Stimulated activated CD4-positive, alpha-beta T cell treated with anti-CD3 and anti-CD28 coated beads, Interleukin-1b, Interleukin-23, amount 100 ng/mL, for 48 hours (primary cell): Measurements from ENCODE around the gene GSK3A.
A peak's percentile ranks its signal among the peaks of the same experiment; 100 is the strongest.

Source experiments
- DNase-seq: peaks from one replicate; pipeline ENCODE4 v3.0.0-alpha.2; 2020

The GSK3A gene

DNA sequence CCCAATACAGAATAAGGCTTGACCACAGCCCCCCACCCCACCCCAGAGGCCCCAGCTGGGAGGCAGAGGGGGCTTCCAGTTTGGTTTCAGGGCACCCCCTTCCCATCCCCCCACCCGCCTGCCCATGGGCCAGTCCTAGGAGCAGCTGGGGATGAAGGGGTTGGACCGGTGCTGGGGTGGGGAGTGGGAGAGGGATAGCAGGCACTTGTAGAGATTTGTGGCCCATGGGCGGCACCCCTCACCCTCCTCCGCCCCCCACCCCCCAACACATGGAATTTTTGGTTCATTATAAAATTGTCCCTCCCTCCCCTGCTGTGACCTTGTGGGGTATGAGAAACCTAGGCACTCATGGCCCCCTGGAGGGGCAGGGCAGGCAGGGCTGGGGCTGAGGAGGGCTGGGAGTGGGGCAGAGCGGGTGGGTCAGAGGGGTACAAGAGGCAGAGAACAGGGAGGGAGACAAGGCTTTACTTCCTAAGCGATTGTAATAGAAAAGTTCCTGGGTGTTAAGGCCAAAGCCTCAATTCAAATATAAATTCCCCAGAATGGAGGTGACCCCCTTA, 5.3 kb upstream of the GSK3A start:
- DNase-seq: no peak

DNA sequence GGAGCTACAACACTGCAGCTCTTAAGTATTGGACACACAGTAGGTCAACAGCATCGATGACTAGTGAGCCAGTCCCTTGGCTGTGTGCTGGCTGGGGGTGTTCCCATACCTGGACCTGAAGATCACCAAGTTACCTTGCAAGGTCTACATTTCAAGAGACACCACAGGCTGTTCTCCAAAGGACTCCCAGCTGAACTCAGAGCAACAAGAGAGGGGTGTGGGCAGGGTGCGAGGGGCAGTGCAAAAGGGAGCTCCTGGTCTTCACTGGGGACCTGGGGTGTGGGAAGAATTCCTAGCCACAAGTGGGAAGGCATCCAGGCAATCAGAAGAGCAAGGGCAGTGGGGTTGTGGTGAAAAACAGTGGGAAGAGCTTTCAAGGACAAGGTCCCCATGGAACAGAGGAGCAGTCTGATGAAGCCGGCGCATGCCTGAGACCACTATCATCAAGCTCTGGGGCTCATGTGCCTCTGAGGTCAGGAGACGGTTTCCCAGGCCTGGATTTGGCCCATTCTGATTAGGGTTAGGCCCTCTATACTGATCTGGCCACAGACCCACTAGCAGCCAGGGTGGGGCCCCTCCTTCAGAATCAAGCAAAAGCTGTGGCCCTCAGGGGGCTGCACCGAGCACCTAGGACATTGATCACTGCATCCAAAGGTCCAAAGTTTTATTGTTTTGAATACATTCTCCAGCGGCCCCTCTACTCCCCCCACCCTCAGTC, 4.7 kb upstream of the GSK3A start:
- no peak for DNase-seq

DNA sequence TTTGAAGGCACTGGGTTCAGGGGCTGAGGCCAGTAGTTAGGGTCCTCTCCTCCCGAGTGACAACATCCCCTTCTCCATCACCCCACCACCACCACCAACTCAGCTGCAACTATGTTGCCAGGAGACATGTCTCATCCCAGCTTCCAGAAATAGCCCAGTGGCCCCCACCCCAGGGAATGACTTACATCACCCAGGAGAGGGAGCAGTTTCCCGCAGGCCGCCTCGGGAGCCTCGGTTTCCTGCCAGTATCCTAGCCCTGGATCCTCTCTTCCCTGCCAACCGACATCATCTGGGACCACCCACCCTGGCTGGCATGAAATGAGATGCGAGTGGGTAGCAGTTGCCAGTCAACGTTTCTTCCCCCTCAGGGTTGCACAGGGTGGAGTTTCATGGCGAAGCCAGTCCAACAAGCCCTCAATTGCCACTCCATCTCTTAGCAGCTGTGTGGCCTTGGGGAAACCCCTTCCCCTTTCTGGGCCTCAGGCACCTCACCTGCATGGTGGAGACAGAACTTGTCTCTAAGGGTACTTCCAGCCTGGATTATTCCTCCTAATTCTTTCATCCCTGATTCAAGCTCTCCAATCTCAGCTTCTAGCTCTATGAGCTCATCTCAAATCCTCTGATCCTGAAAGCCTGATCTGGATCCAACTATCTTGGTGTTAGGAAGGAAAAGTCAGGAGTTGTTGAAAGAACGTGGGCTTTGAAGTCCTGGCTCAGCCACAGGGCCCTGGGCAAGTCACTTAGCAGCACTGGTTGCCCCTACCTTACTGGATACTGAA, 3.9 kb upstream of the GSK3A start:
- no peak for DNase-seq

DNA sequence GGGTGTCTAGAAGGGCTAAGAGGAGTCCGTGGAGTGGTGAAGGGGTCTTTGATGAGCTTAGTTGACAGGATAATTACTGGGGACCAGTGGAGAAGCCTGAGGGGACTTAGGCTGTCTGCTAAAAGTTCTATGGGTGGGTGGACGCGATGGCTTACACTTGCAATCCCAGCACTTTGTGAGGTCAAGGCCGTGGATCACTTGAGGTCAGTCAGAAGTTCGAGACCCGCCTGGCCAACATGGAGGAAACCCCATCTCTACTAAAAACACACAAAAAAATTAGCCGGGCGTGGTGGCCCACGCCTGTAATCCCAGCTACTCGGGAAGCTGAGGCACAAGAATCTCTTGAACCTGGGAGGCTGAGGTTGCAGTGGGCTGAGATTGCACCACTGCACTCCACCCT, 2.8 kb upstream of the GSK3A start:
- no peak for DNase-seq

DNA sequence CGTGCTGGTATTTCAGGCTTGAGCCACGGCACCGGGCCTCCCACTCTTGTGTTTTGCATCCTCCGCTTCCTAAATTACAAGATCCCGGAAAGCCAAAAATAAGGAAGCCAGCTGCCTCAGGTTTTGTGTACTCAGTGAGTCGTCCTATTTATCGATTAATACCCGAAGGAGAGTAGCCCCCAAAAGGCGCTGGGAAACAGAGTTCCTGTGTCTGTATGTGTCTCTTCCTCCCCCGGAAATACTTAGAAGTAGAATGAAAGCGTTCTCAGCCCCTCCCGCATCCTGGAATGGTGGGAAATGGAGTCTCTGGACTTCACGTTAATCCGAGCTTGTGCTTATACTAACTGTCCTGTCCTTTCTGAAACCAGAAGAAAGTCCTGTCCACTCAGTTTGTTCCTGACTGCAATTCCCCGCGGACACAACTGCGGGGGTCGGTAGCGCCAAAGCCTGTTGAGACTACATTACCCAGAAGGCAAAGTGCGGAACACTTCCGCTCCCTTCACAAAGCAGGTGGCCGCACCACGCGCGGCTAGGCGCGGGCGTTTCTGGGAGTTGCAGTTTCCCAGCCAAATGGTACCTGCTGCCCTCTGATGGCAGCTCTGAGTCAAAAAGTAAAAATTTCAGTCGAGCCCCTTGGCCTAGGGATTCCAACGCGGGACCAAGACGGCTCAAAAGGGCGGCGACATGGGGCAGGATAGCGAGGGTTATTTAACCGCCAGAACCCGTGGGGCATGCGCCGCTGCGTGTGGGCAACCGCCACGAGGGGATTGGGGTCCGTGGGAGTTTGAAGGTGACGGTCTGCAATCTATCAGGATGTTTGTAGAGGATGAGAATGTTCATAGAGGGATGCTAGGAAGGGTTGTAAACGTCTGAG, 2.2 kb upstream of the GSK3A start:
- peak; percentile 94 for DNase-seq

DNA sequence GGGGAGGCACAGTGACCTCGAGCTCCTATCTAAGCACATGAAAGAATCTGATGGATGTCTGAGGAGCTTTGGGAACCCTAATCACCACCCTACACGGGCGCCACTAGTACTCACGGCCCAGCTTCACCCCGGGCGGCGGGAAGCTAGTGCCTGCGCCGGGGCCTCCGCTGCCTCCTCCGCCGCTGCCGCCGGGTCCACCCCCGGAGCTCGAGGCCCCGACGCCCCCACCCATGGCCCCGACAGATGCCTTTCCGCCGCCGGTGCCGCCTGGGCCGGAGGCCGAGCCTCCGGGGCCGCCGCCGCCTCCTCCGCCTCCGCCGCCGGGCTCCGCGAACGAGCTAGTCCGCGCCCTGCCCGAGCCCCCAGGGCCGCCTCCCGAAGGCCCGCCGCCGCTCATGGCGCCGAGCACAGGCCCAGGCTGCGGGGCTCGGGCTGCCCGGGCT, 312 bp downstream of the GSK3A start:
- DNase-seq: peak; percentile 30

DNA sequence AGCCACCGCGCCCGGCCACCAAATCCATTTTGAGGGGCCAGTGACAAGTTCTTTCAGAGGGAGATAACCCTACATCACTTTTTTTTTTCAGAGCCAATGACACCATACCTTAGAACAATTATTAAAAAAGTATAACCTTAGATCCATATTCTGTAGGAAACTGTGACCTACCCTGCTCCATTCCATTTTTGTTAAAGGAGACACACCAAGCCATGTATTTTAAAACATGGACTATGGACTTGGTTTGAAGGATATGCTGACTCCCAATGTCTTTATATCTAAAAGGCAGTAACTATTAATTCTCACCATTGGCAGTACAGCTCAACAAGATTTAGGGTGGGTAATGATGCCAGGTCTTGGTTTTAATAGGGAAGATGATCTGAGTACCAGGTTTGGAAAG, 1.1 kb downstream of the GSK3A start:
- no peak for DNase-seq

DNA sequence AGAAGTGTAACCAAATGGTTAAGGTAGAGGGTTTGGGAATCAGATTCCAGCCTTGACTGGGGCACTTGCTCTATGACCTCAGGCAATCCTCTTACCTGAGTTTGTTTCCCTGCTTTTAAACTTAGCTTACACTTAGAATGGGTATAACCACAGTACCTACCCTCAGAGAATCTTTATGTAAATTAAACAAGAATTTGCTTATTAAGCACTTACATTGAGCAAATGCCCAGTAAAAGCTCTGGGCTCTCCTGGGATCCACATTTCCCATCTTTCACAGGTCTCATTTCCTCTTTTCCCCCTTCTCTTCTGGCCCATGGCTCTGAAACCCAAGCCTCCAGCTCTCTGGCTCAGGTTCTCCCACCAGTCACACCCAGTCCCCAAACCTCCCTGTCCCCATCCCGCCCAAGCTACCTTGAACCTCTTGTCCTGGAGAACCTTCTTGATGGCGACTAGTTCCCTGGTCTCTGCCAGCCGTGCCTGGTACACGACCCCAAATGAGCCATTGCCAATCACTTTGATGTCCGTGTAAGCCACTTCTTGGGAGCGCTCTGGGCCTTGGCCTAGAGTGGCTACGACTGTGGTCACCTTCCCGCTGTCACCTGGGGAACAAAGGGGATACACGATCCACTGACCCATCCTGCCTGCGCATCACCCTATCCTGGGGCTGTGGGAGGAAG, 2.7 kb downstream of the GSK3A start:
- no peak for DNase-seq

DNA sequence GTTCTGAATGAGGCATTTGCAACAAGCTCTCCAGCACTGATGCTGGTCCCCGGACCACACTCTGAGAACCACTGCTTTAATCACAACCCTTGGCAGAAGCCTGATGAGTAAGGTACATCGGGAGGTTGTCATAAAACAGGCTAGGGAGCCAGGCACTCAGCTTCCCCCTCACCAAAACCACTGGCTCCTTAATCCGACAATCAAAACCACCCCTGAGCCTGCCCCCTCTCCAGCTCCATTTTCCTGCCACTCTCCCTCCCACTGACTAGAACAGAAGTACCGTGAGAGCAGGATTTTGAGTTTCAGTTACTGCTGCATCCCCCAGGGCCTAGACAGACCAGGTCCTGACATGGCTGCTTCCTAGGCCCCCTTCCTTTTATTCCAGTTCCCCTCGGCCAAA, 7.2 kb downstream of the GSK3A start:
- DNase-seq: no peak

DNA sequence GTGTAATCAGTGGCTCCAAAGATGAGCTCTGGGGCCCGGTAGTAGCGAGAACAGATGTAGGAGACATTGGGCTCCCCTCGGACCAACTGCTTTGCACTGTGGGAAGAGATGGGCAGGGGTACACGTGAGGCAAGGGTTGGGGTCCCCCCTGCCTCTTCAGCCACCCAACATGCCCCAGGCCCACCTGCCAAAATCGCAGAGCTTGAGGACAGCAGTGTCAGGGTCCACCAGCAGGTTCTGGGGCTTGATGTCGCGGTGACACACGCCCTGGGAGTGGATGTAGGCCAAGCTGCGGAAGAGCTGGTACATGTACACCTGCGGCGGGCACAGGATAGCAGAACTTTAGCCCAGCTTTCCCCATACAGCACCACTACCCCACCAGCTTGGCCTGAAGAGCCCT, 8.0 kb downstream of the GSK3A start:
- DNase-seq: no peak

DNA sequence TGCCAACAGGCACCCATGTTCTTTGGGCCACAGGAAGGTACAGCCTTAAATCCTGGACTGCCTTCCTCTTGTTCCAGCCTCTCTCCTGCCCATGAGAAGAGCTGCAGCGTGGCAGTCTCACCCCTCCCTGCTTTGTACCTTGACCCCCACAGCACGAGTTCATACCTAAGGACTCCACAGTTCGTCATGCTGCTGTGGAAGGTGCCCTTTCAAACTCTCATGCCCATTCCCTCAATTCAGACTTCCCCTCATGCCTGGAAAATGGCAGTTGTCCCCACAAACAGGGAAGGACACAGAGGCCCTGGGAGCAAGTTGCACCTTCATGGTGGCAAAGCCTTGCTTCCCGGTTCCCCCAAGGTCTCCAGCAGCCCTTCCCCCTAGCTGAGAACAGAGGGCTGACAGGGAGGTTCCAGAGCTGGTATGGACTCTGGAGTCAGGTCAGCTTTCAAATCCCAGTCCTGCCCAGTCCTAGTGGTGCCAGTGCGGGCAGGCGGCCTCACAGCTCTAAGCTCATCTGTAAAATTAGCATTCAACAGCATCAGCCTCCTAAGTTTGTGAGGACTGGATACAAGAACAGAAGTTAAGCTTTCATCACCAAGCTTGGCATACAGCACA, 8.6 kb downstream of the GSK3A start:
- DNase-seq: no peak

DNA sequence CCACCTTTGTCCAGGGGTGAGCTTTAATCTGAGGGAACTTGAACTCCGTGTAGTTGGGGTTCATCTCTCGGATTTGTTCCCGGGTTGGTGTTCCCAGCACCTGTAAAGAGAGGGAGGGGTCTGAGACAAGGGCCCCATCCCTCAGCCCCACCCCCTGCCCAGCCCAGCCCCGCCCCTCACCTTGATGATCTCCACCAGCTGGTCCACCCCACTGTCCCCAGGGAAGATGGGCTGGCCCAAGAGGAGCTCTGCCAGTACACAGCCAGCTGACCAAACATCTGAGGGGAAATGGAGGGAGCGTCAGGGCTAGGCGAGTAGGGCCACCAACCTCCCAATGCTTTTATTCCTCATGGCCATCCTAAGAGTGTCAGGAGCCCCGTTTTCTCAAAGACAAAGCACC, 9.3 kb downstream of the GSK3A start:
- no peak for DNase-seq

DNA sequence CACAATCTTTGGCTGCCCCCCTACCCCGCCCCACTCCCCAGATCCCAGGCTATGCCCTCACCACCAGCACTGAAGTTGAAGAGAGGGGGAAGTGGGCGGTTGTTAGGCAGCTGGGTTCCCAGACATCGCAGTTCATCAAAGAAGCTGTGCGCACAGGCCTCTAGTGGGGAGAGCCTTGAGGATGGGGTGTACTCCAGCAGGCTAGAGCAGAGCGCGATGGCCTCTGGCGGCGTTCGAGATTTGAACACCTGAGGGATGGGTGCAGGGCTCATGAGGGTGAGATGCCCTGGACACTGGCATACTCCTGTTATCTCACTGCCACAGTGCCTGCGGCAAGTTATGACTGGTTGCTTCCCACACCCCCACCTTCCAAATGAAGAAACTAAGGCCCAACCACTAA, 10.0 kb downstream of the GSK3A start:
- DNase-seq: no peak

DNA sequence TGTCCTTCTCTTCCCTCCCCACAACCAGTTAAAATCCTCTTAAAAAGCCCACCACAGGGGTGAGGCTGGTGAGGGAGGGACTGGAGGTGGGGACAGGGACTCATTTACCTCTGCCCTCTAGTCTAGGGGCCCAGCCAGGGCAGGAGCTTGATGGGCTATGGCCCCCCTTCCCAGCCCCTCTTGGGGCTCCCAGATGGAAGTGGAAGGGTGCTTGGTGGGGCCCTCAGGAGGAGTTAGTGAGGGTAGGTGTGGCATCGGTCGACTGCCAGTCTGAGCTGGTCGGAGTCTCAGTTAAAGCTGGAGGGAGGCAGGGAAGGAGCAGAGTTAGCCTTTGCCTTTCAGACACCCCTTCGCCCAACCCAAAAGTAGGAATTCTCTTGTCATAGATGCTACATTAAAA, 11.8 kb downstream of the GSK3A start:
- DNase-seq: no peak

DNA sequence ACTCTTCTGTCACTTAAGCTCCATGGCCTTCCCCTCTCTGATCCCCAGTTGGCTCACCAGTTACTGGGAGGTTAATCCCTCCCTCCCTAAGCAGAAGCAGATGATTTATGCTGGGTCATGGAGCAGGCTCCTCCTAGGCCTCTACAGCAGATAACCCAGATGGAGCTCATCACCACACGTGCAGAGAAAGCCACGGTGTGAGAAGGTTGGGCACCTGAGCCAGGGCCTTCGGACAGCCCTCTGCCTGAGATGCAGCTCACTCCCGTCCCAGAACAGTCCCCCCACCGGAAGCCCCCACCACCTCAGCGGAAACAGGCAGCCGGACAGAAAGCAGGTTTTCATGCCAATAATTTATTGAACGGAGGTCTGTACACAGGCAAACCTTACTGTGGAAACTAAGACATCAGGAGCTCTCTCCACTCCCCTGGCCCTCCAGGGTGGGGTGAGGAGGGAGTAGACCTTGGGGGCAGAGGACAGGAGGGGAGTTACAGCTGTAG, 12.5 kb downstream of the GSK3A start:
- DNase-seq: no peak

DNA sequence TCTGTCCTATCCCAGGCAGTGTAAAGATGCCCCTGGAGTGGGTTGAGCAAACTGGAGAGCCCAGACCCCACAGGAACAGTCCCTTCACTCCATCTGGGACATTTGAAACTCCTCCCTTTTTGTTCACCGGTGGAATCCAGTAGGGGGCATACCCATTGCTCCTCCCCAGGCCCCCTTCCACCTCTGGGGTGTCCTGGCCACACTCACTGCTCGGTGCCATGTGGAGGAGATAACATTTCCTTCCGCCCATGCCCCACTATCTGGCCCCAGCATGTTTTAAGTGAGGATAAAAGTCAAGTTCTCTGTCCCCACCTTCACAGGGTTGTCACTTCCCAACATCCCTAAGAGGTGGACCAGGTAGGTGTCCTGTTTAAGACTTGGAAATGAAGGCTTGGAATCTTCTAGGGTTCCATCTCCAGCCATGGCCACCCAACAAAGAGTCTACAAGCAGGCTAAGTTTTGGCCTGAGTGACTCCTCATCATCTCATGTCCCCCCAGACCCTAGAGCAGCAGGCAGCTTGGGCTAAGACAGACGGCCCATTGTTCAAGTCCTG, 13.0 kb downstream of the GSK3A start:
- DNase-seq: no peak

DNA sequence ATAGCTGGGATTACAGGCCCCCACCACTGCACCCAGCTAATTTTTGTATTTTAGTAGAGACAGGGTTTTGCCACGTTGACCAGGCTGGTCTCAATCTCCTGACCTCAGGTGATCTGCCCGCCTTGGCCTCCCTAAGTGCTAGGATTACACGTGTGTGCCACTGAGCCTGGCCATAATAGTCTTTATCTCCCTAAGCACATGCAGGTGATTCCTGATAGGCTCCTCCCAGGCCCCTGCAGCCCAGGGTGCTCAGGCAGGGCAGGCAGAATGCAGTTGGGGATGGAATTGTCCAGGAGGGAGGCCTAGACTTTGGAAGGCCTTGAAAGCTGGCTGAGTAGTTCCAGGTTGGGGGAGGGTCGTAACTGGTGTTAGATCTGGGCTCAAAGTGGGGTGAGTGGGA, 13.8 kb downstream of the GSK3A start:
- DNase-seq: no peak

DNA sequence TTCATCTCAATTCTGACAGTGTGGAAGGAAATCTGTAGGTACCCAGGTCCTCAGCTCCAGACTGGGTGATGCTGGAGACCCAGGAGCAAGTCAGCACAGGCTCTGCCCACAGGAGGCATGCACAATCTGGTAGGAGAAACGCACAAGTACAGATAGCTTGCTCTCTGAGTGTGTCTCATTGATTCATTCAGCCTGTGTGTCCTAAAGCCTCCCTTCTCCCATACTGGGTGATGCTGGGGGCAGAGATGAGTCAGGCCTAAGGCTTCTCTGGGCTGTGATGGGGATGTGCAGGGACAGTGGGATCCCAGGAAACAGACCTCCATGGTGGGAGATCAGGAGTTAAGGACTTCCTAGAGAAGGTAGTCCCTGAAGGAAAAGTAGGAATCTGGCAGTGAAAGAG, 15.5 kb downstream of the GSK3A start:
- no peak for DNase-seq

DNA sequence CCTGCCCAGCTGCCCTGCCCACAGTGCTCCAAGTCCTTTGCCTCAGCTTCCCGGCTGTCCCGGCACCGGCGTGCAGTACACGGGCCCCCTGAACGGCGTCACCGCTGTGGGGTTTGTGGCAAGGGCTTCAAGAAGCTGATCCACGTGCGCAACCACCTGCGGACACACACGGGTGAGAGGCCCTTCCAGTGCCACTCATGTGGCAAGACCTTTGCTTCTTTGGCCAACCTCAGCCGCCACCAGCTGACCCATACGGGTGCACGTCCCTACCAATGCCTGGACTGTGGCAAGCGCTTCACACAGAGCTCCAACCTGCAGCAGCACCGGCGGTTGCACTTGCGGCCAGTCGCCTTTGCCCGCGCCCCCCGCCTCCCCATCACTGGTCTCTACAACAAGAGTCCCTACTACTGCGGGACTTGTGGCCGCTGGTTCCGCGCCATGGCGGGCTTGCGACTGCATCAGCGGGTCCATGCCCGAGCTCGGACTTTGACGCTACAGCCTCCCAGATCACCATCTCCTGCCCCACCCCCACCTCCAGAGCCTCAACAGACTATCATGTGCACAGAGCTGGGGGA, 16.6 kb downstream of the GSK3A start:
- DNase-seq: no peak

DNA sequence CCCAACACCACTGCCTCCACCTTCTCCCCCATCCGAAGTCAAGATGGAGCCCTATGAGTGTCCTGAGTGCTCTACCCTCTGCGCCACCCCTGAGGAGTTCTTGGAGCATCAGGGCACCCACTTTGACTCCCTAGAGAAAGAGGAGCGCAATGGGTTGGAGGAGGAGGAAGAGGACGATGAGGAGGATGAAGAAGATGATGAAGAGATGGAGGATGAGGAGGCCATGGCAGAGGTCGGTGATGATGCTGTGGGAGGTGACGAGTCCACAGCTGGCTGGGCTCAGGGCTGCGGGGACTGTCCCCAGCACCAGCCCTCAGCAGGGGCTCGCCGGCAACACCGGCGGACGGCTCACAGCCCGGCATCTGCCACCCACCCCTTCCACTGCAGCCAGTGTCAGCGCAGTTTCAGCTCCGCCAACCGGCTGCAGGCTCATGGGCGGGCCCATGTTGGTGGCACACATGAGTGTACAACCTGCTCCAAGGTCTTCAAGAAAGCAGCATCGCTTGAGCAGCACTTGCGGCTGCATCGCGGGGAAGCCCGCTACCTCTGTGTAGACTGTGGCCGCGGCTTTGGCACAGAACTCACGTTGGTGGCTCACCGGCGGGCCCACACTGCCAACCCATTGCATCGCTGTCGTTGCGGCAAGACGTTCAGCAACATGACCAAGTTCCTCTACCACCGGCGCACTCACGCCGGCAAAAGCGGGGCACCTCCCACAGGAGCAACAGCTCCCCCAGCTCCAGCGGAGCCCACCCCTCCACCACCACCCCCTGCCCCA, 17.3 kb downstream of the GSK3A start:
- no peak for DNase-seq

DNA sequence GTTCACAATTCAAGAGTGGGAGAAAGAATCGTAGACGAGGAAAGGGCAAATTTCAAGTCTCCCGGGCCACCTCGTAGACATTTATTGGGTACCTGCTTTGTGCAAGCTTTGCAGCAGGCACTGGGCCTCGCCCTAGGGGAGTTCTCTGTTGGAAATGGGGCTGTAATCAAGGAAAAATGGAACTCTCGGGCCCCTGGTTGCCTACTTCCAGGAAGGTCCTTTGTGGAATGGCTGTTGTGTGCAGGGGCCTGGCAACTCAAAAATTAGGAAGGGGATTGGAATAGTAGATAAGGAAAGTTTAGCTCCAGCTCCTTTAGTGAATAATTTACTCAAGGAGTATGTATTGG, 21.7 kb downstream of the GSK3A start:
- DNase-seq: no peak
